ENCODE results near the gene TBC1D7.

GRCh38 chr6:13328875-13329183, 492 bp upstream of the TBC1D7 start:
- TF ChIP-seq POLR2A (IDR thresholded peaks at IDR 0.05; ENCODE audit: low read depth, low read length) = no peak
- no peak for TF ChIP-seq POLR2AphosphoS5 (IDR thresholded peaks at IDR 0.05; ENCODE audit: low read depth, low read length)
- no peak for TF ChIP-seq SPI1 (IDR thresholded peaks at IDR 0.05; ENCODE audit: low read depth, low read length)
- TF ChIP-seq POU2F2 (IDR thresholded peaks at IDR 0.05; ENCODE audit: low read depth, low read length) = no peak
- TF ChIP-seq TAF1 (IDR thresholded peaks at IDR 0.05; ENCODE audit: low read depth, low read length) = no peak
- no peak for TF ChIP-seq PAX5 (IDR thresholded peaks at IDR 0.05; ENCODE audit: insufficient read depth, low read length, severe bottlenecking)

All from GM12891 (cell line).